Tongue (tissue), 2 donors: Measurements from ENCODE around the gene TEX38. TPM values are rescaled to one million over a fixed set of nuclear protein-coding genes. Genes with fewer than 3 reads are reported as not detected.
"Not testable (repeated sequence)": the region's sequence is repeated elsewhere in the genome, so short reads cannot be mapped to it uniquely, and the experiment has no call there.

Source experiments
- DNase-seq: peaks from one replicate; pipeline ENCODE4 v3.0.0-alpha.2; 2015
- total RNA-seq: library from RNA; depleted of rRNA; stranded (reverse); fragments of >200 nt; gene quantifications from one replicate; pipeline ENCODE4 v1.2.3, GENCODE V29; 2014

The TEX38 gene
- total RNA-seq, 1 donor from 2014 or later = not detected

DNA sequence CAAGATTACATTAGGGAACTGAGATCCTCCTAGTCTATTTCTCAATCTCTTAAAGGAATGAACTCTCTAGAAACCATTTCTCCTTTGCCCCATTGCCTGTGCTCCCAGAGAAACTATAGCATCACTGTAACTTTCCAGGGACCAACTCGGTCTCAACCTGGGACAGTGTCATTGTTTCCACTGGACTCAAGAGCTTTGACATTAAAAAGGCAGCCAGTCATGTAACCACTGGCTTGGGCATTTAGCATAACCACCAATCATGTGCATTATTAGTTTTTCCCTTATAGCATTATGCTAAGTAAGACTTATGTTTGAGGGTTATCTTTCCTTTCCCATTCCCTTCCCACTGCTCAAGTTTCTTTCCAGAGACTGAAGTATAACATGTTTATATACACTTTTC, 18.2 kb downstream of the TEX38 start:
- no peak for DNase-seq

- no peak for DNase-seq
Observed at GRCh38 chr1:46690931-46691421, 19.3 kb downstream of the TEX38 start.

DNA sequence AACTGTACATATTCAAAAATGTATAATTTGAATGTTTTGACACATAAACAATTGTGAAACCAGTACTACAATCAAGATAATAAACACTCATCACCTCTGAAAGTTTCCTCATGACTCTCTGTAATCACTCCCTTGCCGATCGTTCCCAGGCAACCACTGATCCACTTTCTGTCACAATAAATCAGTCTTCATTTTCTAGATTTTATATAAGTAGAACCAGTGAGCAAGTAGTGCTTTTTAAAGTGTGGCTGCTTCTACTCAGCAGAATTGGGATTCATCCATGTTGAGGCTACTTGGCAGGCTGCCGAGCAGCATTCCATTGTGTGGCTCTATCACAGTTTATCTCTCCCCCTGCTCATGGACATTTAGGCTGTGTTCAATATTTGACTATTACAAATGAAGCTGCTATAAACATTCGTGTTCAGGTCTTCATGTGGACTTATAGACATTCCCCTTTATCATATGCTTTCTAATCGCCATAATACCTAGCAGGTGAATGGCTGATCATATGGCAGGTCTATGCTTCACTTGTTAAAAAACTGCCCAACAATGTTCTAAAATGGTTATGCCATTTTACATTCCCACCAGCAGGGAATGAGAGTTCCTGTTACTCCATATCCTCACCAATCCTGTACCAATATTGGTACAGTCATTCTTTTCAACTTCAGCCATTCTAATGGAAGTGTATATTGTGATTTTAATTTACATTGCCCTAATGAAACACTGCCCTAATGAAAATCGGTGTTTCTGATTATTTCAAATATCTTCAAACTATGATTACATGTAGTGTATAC, 20.5 kb downstream of the TEX38 start:
- DNase-seq = no peak

- peak; percentile 22 for DNase-seq
Observed at GRCh38 chr1:46692811-46693770, 21.4 kb downstream of the TEX38 start.

DNA sequence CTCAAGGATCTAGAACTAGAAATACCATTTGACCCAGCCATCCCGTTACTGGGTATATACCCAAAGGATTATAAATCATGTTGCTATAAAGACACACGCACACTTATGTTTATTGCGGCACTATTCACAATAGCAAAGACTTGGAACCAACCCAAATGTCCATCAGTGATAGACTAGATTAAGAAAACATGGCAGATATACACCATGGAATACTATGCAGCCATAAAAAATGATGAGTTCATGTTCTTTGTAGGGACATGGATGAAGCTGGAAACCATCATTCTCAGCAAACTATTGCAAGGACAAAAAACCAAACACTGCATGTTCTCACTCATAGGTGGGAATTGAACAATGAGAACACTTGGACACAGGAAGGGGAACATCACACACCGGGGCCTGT, 23.0 kb downstream of the TEX38 start:
- not testable (repeated sequence) for DNase-seq

GRCh38 chr1:46697053-46697452, 25.4 kb downstream of the TEX38 start:
- DNase-seq = no peak

GRCh38 chr1:46699666-46700065, 28.0 kb downstream of the TEX38 start:
- no peak for DNase-seq

DNA sequence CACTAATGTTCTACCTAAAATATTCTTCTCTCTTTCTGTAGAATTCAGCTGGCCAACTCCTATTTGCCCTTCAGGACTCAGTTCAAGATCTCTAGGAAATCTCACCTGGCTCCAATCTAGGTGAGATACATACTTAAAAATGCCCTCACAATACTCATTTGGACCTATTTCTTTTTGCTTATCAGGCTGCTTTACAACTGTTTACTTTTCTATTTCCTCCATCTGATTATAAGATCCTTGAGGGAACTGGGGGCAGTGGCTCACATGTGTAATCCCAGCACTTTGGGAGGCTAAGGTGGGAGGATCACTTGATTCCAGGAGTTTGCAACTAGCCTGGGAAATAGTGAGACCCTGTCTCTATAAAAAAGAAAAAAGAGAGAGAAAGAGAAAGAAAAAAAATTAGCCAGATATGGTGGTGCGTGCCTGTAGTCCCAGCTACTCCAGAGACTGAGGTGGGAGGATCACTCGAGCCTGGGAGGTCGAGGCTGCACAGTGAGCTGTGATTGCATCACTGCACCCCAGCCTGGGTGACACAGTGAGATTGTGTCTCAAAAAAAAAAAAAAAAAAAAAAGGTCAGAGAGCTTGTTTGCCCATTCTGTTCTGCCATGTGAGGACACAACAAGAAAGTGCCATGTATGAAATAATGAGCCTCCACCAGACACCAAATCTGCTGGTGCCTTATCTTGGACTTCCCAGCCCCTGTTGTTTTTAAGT, 32.4 kb downstream of the TEX38 start:
- DNase-seq = no peak

- DNase-seq = no peak
Observed at GRCh38 chr1:46705408-46705807, 33.8 kb downstream of the TEX38 start.

DNA sequence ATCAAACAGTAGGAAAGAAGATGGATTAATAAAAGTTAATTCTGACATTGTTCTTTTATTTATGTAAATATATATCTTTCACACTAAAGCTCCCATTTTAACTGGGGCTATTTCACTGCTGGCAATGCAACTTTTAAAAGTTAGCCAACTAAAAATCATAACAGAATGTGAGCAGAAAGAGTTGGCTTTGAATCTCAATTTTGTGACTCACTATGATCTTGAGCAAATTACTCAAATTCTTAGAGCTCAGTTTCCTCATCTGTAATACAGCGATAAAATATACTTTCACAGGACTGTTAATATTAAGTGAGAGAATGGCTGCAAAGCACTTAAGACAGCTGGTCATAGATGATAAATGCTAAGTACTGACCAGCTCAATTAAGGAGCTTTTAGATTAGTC, 36.5 kb downstream of the TEX38 start:
- DNase-seq = no peak

DNA sequence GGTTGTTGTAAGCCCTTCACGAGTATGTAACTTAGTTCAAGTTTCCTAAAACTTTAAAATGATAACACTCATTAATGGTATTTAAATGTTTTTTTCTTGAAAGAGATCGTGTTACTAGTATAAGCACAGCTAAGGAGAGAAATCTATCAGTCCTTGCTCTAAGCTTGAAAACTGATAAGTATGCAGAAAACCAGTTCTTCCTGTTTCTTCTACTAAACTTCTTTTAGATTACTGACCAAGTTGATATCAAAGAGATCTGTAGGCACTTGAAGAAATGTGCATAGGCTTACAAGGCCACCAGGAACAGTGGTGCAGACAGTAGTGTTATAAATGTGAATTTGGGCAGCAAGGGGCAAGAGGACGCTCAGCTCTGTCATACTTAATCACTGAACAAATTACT, 43.3 kb downstream of the TEX38 start:
- no peak for DNase-seq

DNA sequence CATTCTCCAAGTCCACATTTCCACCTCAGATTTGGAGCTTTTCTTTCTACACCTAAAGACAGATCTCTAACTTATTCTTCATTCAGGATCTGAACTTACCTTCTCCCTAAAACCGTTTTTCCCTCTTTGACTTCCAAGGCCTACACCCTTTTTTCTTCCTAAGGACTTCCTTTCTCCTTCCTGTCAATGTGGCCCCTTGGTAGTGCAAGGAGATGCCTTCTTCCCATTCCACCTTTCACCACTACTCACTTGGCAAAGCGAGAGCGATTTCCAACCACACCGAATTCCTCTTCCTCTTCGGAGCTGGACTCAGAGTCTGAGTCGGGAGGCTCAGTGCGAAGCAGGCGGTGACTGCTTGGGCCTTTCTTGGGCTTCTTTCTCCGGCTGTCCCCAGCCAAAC, 46.0 kb downstream of the TEX38 start:
- DNase-seq = no peak

DNA sequence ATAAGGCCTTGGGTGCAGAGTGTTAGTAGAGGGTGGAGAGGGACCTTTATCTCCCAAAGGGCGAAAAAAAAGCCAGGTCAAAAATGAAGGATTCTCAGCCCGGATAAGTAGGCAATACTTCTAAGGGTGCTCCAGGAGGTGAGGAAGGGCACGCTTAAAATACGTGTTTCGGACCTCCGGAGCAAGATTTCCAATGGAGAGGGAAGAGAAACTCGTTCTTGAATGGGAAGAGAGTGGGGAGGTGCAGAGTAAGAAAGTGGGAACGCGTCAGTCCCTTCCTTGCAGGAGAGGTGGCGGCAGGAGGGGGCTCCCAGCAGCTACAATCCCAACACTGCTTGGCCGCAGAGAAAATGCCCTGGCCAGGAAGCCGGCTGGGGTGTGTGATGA, 46.7 kb downstream of the TEX38 start:
- no peak for DNase-seq

GRCh38 chr1:46718727-46719622, 47.3 kb downstream of the TEX38 start, which contains the start of gene EFCAB14:
Gene EFCAB14, minus strand, starts transcription at chr1:46719114. Its CDS starts 1,027 bp downstream, at chr1:46718087.
- peak; percentile 97 for DNase-seq

DNA sequence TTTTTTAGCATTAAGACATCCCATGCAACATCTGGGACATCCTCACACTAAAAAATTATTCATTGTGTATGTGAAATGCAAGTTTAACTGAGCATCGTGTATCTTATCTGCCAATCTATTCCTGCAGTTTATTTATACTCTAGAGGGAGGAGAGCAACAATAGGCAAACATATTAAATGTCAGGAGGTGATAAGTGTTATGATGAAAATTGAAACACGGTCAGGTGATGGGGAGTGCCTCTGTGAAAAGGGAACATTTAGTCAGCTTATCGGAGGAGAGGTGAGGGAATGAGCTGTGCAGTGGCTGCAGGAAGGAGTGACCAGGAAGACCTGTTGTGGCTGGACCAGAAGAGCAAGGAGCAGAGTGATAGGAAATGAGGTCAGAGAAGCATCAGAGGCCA, 48.0 kb downstream of the TEX38 start:
- DNase-seq = no peak

- DNase-seq = not testable (repeated sequence)
Observed at GRCh38 chr1:46720319-46720718, 48.7 kb downstream of the TEX38 start.

GRCh38 chr1:46721204-46721603, 49.5 kb downstream of the TEX38 start:
- DNase-seq = no peak

- no peak for DNase-seq
Observed at GRCh38 chr1:46721686-46722205, 50.1 kb downstream of the TEX38 start.
